DOHH2 (cell line): ENCODE data around the gene LRP2BP.

Experiments
- H3F3A ChIP-seq: fragments of 200-600 bp; sonication (generic), shearing (Covaris generic); 2 replicates; pipeline ENCODE4 v1.6.0; 2016; ENCODE audit warnings: antibody characterized with exemption, mild to moderate bottlenecking; ENCODE audit not compliant: control insufficient read depth, insufficient read depth
- H3K27ac ChIP-seq: fragments of 200-600 bp; sonication (generic); 2 replicates; pipeline ENCODE4 v1.5.1; 2014; ENCODE audit warnings: low read depth, mild to moderate bottlenecking, low read length, moderate library complexity
- H3K27me3 ChIP-seq: fragments of 200-600 bp; sonication (generic); 2 replicates; pipeline ENCODE4 v1.6.1; 2014; ENCODE audit warnings: mild to moderate bottlenecking, low read length, mixed read lengths; ENCODE audit not compliant: control insufficient read depth
- H3K36me3 ChIP-seq: fragments of 200-600 bp; sonication (generic); 2 replicates; pipeline ENCODE4 v1.6.1; 2014; ENCODE audit warnings: mild to moderate bottlenecking, low read length, moderate library complexity, mixed read lengths; ENCODE audit not compliant: control insufficient read depth
- H3K4me1 ChIP-seq: fragments of 200-600 bp; sonication (generic); 2 replicates; pipeline ENCODE4 v1.6.1; 2014; ENCODE audit warnings: mild to moderate bottlenecking, low read length, mixed read lengths; ENCODE audit not compliant: control insufficient read depth
- H3K4me2 ChIP-seq: fragments of 200-600 bp; sonication (generic); 2 replicates; pipeline ENCODE4 v1.6.0; 2014; ENCODE audit warnings: mild to moderate bottlenecking, low read length, moderate library complexity
- H3K4me3 ChIP-seq: fragments of 200-600 bp; sonication (generic); 2 replicates; pipeline ENCODE4 v1.5.1; 2014; ENCODE audit warnings: mild to moderate bottlenecking, low read length, mixed read lengths
- H3K79me2 ChIP-seq: fragments of 200-600 bp; sonication (generic); 2 replicates; pipeline ENCODE4 v1.6.1; 2014; ENCODE audit warnings: mild to moderate bottlenecking, low read length, mixed read lengths; ENCODE audit not compliant: control insufficient read depth
- H3K9me2 ChIP-seq: fragments of 200-600 bp; sonication (generic); replicated peaks from 2 replicates; pipeline ENCODE4 v1.6.1; 2014; ENCODE audit warnings: mild to moderate bottlenecking, low read length, mixed read lengths; ENCODE audit not compliant: control insufficient read depth
- H3K9me3 ChIP-seq: fragments of 200-600 bp; sonication (generic); 2 replicates; pipeline ENCODE4 v1.6.1; 2014; ENCODE audit warnings: antibody characterized with exemption, low read length, mixed read lengths; ENCODE audit not compliant: control insufficient read depth, insufficient read depth
- H4K20me1 ChIP-seq: fragments of 200-600 bp; sonication (generic); 2 replicates; pipeline ENCODE4 v1.6.0; 2014; ENCODE audit warnings: low read depth, mild to moderate bottlenecking, antibody characterized with exemption, low read length, moderate library complexity; ENCODE audit not compliant: control insufficient read depth, insufficient read depth
- CTCF ChIP-seq: fragments of 200-600 bp; sonication (generic); IDR thresholded peaks from one replicate; pipeline ENCODE4 v1.5.1; 2014; ENCODE audit warnings: antibody characterized with exemption, mild to moderate bottlenecking, low read depth, low read length; ENCODE audit not compliant: poor library complexity, severe bottlenecking
- EZH2phosphoT487 ChIP-seq: fragments of 200-600 bp; sonication (generic); IDR thresholded peaks from 2 replicates; pipeline ENCODE4 v1.6.1; 2017; ENCODE audit warnings: borderline replicate concordance, mild to moderate bottlenecking, antibody characterized with exemption, low read length, moderate library complexity, mixed read lengths

Gene LRP2BP

GRCh38 chr4:185382754-185383153, 13.0 kb downstream of the LRP2BP start:
- Histone ChIP-seq H3K36me3 (no peaks in the 10 kb centered on the region), H3K4me3 (no peak overlapping the region), H3K79me2 (no peaks in the 10 kb centered on the region), H4K20me1 (no peaks in the 10 kb centered on the region), H3K4me1 (no peaks in the 10 kb centered on the region), H3K9me2 (no peaks in the 10 kb centered on the region), H3K4me2 (no peak overlapping the region), H3K27me3 (no peaks in the 10 kb centered on the region), H3F3A (no peaks in the 10 kb centered on the region), H3K27ac (no peak overlapping the region), H3K9me3 (no peaks in the 10 kb centered on the region)
- TF ChIP-seq EZH2phosphoT487 = no peak
- TF ChIP-seq CTCF = no peak

DNA sequence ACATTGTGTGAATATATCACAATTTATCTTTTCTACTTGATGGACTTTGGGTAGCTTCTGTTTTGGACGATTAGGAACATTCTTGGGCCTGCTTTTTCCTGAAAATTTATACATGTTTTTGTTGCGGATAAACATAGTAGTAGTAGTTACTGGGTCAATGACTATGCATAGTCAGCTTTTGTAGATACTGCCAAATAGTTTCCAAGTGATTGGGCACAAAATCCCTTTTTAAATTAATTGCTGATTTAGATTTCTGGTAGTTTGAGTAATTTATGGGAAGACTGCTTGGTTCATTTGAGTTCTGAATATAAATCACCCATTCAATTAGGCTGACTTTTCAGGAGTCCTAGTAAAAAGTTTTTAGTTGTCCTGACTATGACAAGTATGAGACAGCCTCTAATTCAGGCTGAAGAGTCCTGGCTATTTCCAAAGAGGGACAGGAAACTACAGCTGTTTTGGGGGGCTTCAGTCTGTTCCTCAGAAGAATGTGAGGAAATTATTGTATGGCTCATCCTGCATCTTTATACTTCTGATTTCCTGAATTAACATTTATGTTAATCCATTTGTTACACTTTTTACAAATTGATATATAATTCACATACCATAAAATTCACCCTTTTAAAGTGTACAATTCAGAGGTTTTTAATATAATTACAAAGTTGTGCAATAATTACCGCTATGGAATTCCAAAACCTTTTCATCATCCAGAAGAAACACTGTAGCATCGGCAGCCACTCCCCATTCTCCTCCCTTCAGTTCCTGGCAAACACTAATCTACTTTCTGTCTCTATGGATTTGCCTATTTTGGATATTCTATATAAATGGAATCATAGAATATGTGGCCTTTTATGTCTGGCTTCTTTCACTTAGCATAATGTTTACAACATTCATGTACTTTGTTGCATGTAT, 14.2 kb downstream of the LRP2BP start:
- H3F3A ChIP-seq = no peaks in the 10 kb centered on the region
- H4K20me1 ChIP-seq = no peaks in the 10 kb centered on the region
- no peaks in the 10 kb centered on the region for H3K9me3 ChIP-seq
- no peaks in the 10 kb centered on the region for H3K4me1 ChIP-seq
- H3K4me2 ChIP-seq = no peak overlapping the region
- H3K27ac ChIP-seq = no peak overlapping the region
- H3K79me2 ChIP-seq = no peaks in the 10 kb centered on the region
- H3K36me3 ChIP-seq = no peaks in the 10 kb centered on the region
- H3K4me3 ChIP-seq = no peak overlapping the region
- TF ChIP-seq CTCF (no peak), EZH2phosphoT487 (no peak)
- H3K9me2 ChIP-seq = no peaks in the 10 kb centered on the region
- no peaks in the 10 kb centered on the region for H3K27me3 ChIP-seq

DNA sequence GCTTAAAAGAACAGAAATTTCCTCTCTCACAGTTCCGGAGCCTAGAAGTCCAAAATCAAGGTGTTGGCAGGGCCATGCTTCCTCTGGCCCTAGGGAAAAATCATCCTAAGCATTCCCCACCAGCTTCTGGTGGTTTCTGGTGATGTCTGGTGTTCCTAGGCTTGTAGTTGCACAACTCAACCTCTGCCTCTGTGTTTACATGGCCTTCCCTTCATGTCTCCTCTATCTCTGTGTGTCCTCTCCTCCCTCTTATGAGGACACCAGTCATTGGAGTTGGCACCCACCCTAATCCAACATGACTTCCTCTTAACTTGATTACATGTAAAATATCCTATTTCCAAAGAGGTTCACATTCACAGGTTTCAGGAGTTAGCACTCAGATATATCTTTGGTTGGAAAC, 15.4 kb downstream of the LRP2BP start:
- no peaks in the 10 kb centered on the region for H3K27me3 ChIP-seq
- no peaks in the 10 kb centered on the region for H3K9me2 ChIP-seq
- H3K79me2 ChIP-seq = no peaks in the 10 kb centered on the region
- H3K27ac ChIP-seq = no peak overlapping the region
- H3K4me1 ChIP-seq = no peaks in the 10 kb centered on the region
- H4K20me1 ChIP-seq = no peaks in the 10 kb centered on the region
- TF ChIP-seq CTCF (no peak), EZH2phosphoT487 (no peak)
- no peak overlapping the region for H3K4me2 ChIP-seq
- no peaks in the 10 kb centered on the region for H3K9me3 ChIP-seq
- no peaks in the 10 kb centered on the region; the same call in 1 of the 2 replicates for H3K36me3 ChIP-seq
- no peak overlapping the region for H3K4me3 ChIP-seq
- H3F3A ChIP-seq = no peaks in the 10 kb centered on the region
